CD4-positive, alpha-beta T cell treated with Interleukin-6 at 100 ng/mL for 8 hours (primary cell): ENCODE results near the gene BUB1B.
A peak's percentile ranks its signal among the peaks of the same experiment; 100 is the strongest.

ENCODE experiments used
- DNase-seq: peaks from one replicate; pipeline ENCODE4 v3.0.0-alpha.2; 2020; ENCODE audit warnings: mixed read lengths, low spot score

Gene BUB1B

GRCh38 chr15:40182358-40183029 lies 21.6 kb downstream of the BUB1B start:
- DNase-seq = no peak

GRCh38 chr15:40183636-40184463 lies 23.0 kb downstream of the BUB1B start:
- DNase-seq = no peak

GRCh38 chr15:40190591-40190990 lies 29.7 kb downstream of the BUB1B start:
- DNase-seq = no peak

DNA sequence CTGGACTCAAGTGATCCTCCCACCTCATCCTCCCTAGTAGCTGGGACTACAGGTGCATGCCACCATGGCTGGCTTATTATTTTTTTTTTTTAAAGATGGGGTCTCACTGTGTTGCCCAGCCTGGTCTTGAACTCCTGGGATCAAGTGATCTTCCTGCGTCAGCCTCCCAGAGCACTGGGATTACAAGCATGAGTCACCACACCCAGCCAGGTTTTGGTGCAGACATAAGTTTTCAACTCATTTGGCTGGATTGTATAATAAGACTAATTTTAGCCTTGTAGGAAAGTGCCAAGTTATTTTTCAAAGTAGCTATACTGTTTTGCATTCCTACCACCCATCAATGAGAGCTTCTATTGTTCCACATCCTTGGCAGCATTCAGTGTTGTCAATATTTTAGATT lies 32.1 kb downstream of the BUB1B start:
- no peak for DNase-seq

DNA sequence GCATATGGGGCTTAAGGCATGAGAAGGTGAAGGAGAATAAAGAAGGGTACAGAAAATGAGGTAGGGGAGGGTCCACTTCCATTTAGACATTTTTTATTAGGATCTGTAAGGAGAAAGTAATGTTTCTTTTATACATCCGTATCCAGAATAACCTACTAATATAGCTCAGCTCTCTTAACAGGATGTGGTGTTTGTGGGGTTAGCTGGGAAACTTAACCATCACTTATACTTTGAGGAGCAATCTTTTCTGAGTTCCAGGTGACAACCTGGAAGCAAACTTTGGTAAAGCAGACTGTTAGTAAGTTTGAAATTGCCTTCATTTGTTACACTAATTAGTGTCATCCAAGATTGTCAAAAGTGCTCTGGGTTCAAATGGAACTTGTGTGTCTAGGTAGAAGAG lies 36.6 kb downstream of the BUB1B start:
- peak; percentile 21 for DNase-seq

GRCh38 chr15:40198355-40199085 lies 37.7 kb downstream of the BUB1B start:
- no peak for DNase-seq

GRCh38 chr15:40204100-40204499 lies 43.2 kb downstream of the BUB1B start:
- no peak for DNase-seq

GRCh38 chr15:40217166-40217824 lies 56.4 kb downstream of the BUB1B start:
- peak; percentile 69 for DNase-seq

DNA sequence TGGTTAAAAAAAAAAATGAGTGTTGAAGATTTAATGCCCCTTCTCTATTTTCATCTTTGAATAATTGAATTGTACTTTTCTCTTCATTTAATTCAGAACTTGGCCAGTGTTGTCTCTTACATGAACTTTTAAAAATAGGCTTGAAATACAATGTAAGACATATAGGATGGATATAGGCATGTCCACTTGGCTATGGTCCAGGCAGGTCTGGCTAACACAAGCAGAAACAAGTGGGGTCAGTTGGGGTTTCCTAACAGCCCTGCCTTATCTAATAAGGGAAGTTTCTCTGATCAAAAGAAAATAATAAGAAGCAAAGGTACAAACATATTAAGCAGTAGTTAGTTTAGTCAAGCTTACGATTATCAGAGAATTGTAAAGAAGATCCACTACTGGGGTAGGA lies 58.9 kb downstream of the BUB1B start:
- DNase-seq = no peak

DNA sequence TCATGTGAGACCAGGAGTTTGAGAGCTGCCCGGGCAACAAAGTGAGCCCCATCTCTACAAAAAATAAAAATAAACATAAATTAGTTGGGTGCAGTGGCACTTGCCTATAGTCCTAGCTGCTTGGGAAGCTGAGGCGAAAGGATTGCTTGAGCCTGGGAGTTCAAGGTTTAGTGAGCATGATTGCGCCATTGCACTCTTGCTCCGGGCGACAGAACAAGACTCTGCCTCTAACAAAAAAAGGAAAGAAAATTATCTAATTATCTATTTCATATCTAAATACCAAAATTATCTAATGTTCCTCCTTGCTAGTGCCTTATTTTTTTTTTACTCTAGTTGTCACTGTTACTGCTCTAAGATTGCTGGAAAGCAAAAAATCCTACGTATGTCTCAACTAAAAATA lies 61.3 kb downstream of the BUB1B start:
- DNase-seq = no peak

DNA sequence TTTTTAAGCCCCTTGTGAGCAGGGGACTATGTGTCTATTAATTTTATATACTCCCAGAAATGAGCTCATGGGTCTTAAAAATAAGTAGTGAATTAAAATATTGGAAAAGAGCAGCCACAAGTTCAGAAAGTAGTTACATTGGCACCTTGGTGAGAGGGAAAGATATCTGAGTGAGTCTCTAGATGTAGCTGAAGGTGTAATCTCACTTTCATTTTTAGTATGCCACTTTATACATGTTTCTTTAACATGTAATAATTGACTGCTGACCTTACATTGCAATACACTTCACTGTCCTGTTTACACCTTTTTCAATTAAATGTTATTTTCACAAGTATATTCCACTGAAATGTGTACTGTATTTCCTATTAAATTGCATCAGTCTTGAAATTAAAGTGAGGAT lies 65.9 kb downstream of the BUB1B start:
- DNase-seq = no peak

GRCh38 chr15:40229316-40229715 lies 68.4 kb downstream of the BUB1B start:
- no peak for DNase-seq

GRCh38 chr15:40229956-40230355 lies 69.1 kb downstream of the BUB1B start:
- no peak for DNase-seq

GRCh38 chr15:40232625-40233070 lies 71.8 kb downstream of the BUB1B start:
- no peak for DNase-seq

- DNase-seq = no peak
These were observed 73.1 kb downstream of the BUB1B start for GRCh38 chr15:40233727-40234577.

DNA sequence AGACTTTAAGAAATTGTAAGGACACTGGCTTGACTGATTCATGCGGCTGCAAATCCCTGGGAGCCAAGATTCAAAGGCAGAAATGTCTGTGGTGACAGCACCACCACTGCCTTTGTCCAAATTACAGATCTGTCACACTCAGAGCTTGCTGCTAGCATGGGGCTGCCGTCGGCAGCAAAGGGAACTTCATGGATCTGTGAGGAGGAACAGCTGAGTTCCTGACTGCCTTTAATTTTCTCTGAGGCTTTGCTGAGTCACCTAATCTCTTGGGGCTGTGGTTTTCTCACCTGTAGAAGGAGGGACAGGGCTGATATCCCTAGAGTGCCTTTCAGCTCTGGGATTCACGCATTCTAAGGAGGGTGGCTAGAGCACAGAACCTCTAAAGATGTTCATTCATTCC lies 73.9 kb downstream of the BUB1B start:
- DNase-seq = no peak

DNA sequence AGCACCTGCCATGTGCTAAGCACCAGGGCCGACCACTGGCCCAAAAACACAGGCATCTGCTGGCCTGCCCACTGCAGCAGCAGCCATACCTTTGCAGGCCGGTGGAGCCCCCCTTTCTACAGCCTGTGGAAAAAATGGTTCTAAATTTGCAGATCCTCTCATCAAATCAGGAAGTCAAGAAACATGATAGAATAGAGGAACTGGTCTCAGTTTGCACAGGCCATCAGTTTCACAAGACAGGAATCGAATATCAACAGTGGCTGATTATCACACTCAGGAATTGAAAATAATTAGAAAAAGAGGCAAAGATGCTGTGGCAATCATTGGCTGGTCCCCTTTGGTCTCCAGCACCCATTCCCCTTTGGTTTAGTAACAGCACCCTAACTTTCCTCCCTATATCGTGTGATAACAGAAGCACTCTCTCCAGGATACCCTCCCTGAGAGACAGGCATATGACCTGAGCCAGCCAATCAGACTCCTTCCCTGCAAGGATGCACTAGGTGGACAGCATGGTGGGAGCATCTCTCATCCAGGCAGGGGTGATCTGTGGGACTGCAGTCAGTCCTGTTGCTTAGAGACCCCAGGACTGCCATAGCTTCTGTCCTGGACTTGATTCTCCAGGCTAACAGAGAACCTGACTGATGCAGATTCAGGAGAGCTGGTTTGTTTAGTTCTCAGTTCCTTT lies 74.5 kb downstream of the BUB1B start:
- no peak for DNase-seq

GRCh38 chr15:40238532-40239403 lies 77.9 kb downstream of the BUB1B start, which contains the start of gene PAK6:
TSS of gene PAK6 (plus strand) at chr15:40239063. CDS start at chr15:40264786, 25,723 bp downstream.
- no peak for DNase-seq

DNA sequence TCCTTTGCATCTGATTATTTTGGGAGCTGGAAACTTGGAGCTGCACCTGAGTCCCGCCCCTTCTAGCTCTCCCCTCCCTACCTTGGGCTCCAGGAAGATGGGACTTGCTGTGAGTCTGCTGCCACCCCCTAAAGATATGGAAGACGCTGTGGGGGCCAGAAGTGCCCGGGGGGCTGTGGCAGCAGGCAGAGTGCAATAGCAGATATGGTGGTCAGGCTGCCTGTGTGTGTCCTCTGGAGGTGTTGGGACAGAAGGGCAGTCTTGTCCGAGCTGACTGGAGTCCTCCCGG lies 78.5 kb downstream of the BUB1B start:
- no peak for DNase-seq
